Measurements from ENCODE around the gene OR2T27.
"Not testable (repeated sequence)": the region's sequence is repeated elsewhere in the genome, so short reads cannot be mapped to it uniquely, and the experiment has no call there.

The OR2T27 gene, protein sequence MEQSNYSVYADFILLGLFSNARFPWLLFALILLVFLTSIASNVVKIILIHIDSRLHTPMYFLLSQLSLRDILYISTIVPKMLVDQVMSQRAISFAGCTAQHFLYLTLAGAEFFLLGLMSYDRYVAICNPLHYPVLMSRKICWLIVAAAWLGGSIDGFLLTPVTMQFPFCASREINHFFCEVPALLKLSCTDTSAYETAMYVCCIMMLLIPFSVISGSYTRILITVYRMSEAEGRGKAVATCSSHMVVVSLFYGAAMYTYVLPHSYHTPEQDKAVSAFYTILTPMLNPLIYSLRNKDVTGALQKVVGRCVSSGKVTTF

DNA sequence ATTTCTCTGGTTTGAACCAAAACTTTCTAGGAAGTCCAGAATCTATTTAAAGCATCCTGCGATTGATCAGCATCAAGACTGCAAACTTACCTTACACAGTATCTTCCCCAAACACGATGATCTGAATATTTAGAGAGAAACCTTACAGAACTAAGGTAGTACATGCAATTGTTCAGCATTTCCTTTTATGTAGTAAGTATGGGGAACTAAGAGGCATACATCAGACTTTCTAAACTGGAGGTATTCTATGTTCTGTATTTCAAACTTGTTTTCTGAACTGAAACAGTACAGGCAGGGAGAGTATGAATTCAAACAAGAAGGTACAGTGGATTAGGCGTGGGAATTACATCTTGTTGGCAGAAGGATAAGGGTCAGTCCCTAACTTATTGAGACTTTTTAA lies at the start of gene OR2T27:
OR2T27 (minus strand) TSS at position 175 of the 400 bp plus-strand sequence. CDS start 4,644 bp downstream, outside the sequence.
- DNase-seq, result not testable (repeated sequence)

DNA sequence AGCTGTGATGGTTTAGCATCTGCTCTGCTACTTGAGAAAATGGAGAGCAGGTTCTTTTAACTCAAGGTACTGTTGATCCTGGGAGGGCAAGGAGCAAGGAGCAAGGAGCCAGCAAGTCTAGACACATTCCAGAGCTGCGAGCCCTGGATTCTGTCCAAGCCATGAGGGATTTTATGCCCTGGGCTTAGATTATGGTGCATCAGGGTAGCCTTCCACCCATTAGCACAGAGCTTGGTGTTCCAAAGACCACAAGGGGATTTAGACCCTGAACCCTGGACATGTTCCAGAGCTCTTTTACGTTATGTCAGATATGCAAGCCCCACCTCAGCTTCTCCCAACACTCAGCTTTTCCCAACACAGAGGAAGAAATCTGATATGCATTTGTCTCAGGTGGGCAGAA lies 49.3 kb upstream of the OR2T27 start:
- DNase-seq, result no peak

DNA sequence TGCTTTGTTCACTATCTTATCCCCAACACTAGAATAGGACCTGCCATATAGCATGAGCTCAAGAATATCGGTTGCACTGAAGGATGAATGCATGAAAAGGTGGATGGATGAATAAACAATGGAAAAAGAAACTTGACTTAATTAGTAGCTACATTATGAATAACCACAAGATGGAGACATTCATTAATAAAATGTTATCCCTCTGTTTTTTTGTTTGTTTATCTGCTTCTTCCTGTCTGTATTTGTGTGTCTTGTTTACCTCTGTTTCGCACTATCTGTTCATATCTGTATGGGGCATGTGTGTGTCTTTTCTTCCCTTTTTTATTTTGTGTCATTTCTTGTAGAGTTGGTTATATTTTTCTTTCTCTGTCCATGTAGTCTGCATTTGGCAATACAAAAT lies 48.3 kb upstream of the OR2T27 start:
- DNase-seq, result no peak

DNA sequence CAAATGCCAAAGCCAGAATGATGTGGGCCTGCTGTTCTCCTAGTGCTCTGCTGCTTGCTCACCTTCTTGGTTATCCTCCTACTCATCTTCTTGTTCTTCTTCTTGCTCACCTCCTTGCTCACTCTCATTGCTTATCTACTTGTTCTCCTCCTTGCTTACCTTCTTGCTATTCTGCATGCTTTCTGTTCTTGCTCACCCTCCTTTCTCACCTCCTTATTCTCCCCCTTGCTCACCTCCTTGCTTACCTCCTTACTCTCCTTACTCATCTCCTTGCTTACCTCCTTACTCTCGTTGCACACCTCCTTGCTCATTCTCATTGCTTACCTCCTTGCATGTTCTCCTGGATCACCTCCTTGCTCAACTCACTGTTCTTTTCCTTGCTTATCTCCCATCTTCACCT lies 47.4 kb upstream of the OR2T27 start, which contains the start of gene OR14I1:
OR14I1 (minus strand) TSS at position 53 of the 400 bp plus-strand sequence.
- no peak for DNase-seq

DNA sequence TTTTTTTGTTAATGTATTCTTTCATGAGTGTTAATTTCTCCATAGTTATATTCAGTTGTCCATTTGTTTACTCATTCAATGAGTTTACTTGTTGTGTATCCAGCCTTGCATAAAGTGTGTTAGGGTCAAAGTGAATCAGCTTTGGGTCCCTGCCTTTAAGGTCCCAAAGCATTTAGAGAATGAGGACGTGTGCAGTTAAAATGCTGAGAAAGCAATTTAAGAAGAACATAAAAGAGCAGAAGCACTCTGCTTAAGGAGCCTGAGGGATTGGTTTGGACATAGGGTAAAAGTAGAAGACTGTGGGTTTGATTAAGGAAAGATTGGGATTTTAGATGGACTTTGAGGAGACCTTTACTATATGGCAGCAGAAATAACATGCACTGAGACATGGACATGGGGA lies 43.8 kb upstream of the OR2T27 start:
- DNase-seq, result no peak

DNA sequence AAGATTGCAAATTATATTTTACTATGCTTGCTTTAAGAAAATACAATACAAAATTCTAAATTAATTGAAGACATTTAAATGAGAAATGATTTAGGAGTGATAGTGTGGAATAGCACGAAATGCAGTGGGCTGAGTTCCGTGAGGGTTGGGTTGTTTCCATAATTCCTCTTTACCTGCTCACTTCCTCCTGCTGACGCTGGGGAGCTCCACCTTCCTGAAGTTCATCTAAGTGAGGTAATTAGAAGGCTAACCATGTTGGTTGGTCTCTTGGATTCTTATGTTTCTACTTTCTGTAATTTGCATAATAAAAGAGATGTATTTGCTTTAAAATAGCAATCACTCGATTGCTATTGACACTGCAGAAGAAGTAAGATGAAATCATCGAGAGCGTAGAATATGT lies 42.6 kb upstream of the OR2T27 start:
- DNase-seq, result no peak

DNA sequence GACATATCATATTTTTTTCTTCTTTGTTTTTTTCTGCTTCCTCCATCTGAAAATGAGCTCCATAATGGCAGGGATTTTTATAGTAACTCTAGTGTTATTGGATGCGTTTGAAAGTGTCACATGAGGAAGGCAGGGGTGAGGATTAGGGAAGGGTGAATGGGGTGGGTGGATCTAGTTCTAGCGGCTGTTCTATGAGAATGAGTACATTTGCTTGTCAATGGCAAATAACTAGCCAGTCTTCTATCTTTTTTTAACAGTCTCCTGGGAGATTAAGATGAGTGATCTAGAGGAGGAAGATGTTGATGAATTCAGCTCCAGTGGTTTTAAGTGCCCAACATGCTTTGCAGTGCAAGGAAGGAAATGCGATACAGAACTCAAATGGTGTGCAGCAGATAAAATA lies 41.4 kb upstream of the OR2T27 start:
- DNase-seq, result no peak

DNA sequence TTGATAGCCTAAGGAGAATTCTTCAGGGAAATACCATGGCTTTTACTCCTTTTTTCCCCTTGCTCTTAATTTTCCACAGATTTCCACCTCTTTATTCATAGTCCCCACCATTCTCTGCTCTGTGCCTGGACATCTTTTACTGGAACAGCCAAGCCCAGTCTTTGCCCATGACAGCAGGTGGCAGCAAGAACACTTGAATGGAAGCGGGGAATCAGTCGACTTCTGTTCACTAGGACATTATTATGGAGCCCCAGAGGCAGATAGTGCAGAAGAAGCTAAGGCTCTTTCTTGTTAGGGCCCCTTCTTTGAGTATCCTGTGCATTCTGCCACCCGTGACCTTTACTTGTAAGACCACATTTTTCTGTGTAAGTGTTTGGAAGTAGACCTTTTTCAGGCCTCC lies 40.9 kb upstream of the OR2T27 start:
- DNase-seq, result no peak

DNA sequence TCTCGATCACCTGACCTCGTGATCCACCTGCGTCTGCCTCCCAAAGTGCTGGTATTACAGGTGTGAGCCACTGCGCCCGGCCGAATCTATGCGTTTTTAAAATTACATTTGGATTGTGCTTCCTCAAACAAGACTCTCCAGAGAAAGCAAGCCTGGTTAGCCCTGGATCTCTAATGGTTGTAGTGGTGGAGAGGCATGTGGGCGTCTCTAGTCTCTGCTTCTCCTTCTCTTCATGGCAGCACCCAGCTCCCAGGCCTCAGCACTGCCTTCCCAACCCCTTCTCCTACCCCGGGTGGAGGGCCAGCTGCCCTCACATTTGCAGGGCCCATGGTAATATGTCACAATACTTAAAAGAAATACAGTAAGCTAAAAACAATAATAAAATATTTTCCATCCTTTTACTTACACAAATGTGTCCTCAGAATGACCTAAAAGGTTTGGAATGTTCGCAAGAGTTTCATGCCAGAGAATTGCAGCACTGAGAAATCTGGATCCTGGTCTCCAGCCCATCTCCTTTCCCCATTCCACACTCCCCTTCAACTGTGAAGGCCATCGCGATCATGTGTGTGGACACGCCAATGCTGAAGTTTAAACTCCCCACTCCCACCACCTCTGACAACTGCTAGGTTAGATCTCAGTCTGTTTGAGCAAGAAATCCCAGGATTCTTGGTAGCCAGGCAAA lies 40.3 kb upstream of the OR2T27 start:
- DNase-seq, result no peak

DNA sequence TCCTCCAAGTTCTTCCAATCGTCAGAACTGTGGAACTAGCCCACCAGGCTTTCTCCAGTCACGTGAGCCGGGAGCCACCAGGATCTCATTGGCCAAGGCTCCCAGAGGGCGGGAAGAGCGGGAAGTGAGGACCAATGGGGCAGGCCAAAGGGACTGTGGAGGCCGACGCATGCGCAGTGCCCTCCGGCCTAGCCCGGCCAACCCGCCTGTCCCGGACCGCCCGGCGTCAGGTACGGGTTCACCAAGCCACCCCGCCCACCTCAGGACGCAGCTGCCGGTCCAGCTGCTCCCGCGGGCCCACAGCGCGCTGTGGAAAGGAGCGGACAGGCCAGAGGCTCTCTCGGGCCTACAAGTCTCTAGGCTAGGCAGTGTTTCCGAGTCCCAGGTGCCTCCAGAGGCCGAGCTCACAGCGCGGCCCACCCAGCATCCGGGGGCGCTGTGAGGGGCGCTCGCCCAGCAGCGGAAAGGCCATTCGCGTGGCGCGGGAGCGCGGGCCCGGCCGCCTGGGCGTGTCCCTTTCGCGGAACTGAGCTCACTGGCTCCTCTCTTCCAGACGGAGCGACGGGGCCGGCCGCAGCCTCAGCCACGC lies 36.3 kb upstream of the OR2T27 start:
- no peak for DNase-seq

DNA sequence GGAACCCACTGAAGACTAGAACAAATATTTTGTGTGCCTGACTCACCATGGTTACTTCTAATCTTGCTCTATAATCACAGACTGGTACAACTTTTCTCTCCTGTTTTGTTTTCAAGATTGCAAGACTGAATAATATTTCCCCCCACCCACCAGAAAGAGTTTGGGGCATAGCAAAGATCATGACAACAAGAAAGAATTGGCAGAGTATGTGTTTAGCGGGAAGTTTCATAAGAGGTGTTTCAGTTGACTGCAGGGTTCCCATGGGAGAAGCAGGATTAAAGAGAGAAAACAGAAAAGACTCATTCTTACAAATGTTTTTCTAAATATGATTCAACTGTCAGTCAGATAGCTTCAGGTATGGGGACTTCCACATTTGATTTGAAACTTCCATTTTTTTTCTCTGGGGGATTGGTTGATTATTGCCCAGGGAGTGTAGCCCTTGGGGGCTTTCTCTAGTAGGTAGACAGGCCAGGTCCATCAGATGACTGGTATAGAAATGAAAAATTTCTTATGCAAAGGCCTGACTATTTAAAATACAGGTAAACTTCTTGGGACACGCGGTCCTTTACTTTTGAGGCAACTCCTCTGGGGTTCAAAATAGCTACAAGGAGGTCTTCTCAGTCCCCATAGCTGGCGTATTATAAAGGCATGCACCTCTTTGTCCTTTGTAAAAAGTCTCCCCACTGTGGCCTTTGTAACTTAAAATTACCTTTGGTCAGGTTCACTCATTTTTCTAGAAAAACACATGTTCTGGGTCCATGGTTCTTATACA lies 33.4 kb upstream of the OR2T27 start:
- DNase-seq, result no peak

DNA sequence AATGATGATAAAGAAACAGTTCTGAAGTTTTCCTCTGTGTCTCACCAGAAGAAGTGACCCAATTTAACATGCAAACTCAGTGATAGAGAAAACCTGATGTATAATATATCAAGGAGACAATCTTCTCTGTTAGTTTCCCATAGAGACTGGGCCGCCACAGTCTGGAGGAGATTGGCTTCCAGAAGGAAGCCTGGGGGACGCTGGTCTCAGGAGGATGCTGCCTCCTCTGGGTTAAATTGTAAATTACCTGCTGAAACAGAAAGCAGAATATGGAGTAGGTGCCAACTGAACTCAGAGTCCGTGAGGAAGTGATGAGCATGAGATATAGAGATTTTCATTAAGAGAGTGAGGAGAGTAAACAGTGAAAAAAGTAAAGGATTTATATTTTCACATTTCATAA lies 31.5 kb upstream of the OR2T27 start:
- DNase-seq, result no peak

DNA sequence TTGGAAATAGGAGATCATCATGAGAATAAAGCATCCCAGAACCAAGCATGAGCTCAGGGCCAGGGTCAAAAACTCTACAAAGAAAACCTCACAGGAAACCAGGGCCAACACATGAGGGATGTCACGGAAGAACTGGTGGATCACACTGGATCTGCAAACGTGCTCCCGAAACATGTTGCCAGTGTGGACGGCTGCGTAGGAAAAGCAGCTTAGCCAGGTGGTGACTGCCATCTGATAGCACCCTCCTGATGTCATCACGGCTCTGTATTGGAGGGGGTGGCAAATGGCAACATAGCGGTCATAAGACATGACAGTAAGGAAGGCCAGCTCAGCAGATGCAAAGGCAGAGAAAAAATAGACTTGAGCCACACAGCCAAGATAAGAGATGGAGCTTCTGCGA lies 26.3 kb upstream of the OR2T27 start:
- no peak for DNase-seq

DNA sequence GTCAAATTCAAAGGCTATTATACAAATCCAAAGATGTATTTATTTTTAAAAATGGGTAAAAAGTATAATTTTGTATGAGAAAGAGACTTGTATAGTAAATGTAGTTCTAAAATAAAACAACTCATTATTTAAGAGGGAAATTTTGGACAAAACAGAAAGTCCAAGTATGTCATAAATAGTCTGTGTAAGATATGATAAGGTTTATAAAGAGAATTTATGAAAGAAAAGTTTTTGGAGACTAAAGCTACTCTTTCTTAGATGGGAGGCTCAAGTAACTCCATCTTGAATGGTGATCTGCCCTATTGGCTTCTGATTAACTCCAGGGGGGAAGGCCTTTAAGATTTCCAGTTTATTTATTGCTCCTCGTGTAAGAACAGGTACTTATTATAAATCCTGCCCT lies 14.7 kb upstream of the OR2T27 start:
- no peak for DNase-seq

DNA sequence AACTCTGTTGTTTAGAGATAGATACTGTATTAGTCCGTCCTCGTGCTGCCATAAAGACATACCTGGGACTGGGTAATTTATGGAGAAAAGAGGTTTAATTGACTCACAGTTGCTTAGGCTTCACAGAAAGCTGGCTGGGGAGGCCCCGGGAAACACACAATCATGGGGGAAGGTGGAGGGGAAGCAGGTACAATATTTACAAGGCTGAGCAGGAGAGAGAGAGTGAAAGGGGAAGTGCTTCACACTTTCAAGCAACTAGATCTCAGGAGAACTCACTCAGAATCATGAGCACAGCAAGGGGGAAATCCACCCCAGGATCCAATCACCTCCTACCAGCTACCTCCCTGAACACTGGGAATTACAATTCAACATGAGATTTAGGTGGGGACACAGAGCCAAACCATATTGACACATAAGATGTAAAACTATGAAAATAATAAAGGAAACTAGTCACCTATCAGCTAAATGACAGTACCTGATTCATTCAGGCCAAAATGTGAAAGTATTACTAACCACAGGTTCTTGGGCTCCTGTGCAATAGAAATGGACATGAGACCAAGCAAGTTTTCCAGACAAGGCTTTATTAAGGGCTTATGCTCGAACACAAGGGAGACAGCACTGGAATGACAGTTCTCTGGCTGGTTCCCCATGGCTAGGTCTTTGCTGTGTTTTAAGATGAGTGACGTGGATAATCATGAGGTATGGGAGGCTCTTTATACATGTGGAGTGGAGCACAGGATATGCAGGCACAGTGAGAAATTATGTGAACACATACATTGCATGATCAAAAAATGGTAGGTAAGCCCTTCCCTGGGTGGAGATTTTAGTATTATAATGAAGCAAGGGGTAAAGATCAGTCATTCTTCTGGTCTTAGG lies 8.4 kb upstream of the OR2T27 start:
- not testable (repeated sequence) for DNase-seq

DNA sequence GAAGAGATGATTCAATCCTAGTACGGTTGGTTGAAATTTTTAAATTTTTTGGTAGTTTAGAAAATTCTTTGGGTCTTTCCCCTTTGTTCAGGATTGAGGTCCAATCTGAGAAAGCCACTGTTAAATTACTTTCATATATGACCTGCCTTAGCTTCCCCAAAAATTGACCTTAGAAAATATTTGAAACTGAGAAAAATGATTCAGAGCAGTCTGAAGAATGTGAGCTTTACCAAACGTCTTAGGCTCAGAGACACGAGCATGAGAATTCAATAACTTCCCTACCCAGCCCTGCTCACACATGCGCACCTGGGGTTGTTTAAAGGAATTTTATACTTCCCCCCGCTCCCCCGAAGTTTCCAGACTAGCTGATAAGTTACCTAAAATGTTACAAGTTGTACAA lies 1.5 kb upstream of the OR2T27 start:
- not testable (repeated sequence) for DNase-seq

DNA sequence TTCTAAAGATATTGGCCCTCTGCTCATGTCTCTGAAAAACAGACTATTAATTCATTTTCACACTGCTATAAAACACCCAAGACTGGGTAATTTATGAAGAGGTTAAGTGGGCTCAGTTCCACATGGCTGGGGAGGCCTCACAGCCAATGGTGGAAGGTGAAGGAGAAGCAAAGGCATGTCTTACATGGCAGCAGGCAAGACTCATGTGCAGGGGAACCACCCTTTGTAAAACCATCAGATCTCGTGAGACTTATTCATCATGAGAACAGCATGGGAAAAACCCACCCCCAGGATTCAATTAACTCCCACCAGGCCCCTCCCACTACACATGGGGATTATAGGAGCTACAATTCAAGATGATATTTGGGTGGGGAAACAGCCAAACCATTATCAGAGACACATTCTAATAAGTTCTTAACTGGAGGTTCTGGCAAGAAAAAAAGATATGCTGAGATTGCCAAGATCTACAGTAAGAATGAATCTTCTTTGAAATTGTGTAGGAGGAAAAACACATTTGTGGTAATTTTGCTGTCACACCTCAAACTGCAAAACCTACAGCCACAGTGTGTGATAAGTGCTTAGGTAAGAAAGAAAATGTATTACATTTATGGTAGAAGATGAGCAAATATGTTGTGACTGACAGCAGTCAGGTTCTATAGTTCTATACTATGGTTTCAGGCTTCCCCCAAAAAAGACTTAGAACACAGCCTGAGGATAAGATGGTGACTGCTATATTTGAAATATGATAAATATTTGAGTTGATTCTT lies 6.4 kb downstream of the OR2T27 start:
- not testable (repeated sequence) for DNase-seq

DNA sequence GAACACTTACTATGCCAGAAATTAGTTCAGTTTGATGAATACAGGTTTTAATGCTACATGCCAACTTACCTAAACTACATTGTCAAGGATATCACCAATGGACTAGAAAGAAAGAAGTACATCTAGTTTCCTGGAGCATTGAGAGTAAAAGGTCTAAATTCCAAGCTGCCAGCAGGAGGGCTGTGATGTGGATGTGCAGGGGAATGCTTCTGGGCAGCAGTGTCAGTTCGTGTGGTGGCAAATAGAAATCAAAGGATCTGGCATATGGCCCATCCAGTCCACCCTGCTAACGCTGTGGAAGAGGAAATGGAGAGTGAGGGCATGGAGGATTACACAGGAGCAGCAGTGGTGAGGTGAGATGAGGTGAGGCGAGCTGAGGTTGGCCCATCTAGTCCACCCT lies 10.2 kb downstream of the OR2T27 start, which contains the start of gene OR2T35:
OR2T35 (minus strand) TSS at position 101 of the 400 bp plus-strand sequence. CDS start 6,020 bp downstream, outside the sequence.
- DNase-seq, result not testable (repeated sequence)

DNA sequence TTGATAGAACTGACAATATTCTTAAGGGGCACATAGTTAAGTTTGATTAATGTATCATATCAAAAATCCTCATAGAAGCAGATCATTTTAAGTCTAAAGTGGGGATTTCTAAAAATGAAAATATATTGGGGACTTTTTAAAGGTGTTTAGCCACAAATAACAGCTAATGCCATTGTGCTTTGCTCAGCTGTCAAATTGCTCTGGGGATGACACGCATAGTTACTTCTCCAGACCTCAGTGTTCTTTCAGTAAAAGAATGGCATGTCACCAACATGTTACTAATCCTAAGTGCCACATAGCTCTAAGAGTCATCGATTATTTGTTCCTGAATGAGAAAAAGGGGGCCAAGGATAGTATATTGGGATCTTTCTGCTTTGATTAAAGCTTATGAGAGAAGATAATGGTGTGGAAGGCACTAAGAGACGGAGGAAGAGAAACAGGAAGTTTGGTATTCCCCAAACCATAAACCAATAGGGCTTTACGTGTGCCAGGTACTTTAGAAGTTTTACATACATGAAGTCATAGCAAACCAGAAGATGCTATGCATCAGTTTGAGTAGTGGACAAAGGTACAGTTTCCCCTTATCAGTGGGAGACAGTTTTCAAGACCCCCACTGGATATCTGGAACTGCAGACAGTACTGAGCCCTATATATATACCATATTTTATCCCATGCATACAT lies 12.2 kb downstream of the OR2T27 start:
- not testable (repeated sequence) for DNase-seq

DNA sequence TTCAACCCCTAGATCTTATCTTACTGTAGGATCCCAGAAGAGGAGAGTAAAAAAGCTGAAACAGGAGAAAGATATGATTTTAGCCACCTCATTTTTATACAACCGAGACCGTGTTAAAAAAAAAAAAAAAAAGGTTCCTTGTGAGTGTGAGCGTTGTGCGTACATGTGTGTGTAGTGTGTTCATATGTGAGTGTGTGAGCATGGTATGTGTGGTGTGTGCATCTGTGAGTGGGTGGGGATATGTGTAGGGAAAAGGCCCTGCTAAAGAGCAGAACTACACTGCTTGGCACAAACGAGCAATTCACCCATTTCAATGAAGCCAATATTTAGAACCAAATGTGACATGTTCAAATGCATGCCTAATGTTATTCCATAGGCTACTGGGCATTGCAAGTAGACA lies 13.7 kb downstream of the OR2T27 start:
- not testable (repeated sequence) for DNase-seq

DNA sequence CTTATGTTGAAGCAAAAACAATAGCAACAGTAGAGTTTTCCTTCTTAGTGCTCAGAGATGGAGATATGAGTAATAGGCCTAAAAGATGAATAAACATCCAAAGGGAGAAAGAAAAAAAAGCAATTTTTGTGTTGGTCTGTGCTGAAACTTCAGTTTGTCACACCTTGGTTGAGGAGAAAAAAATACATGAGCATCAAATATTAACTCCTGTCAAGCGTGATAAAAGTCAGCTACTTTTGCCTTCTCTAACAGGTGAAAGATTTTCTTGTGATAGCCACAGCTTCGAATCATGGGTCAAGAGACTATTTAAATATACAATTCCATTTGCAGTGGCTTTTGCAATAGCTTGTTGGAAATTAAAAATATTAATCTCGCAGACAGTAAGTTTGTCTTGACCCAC lies 14.4 kb downstream of the OR2T27 start:
- DNase-seq, result not testable (repeated sequence)

Measured in NCI-H187 treated with DMSO at 0.1 percent for 48 hours (cell line).